ENCODE data around the gene PCID2.

DNA sequence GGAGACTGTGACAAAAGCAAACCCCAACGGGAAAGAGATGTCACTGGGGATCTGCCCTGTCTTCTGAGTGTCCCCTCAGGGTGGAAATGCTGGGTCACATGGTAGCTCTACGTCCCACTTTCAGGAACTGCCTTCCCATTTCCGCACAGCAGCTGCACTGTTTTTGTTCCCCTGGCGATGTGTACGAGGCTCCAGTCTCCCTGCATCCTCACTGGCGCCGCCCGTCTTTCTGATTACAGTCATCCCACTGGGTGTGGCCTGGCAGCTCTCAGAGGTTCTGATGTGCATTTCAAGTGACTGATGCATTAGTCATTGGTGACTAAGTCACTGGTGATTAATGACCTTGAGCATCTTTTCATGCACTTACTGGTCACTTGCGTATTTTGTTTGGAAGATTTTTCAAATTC is 21.2 kb downstream of the PCID2 start:
- TF ChIP-seq, protein P1, sequence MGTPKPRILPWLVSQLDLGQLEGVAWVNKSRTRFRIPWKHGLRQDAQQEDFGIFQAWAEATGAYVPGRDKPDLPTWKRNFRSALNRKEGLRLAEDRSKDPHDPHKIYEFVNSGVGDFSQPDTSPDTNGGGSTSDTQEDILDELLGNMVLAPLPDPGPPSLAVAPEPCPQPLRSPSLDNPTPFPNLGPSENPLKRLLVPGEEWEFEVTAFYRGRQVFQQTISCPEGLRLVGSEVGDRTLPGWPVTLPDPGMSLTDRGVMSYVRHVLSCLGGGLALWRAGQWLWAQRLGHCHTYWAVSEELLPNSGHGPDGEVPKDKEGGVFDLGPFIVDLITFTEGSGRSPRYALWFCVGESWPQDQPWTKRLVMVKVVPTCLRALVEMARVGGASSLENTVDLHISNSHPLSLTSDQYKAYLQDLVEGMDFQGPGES (IDR thresholded peaks at IDR 0.05; ENCODE audit: low read depth, low read length): no peak
- no peak for TF ChIP-seq RAD21 (IDR thresholded peaks at IDR 0.05; ENCODE audit: low read length)

Data from SK-N-SH (cell line).